K562 (cell line): ENCODE measurements around the gene RSPH10B.
"Not testable (repeated sequence)": the region's sequence is repeated elsewhere in the genome, so short reads cannot be mapped to it uniquely, and the experiment has no call there.

Experiments
- EZH2 ChIP-seq: IDR thresholded peaks from 2 replicates; pipeline ENCODE4 v1.6.1; 2012; ENCODE audit warnings: low read depth, mild to moderate bottlenecking, inconsistent platforms, low read length, borderline replicate concordance
- RBFOX2 ChIP-seq: fragments of 200-400 bp; formaldehyde crosslinking; IDR thresholded peaks from 2 replicates; pipeline ENCODE4 v1.6.1; 2017; ENCODE audit warnings: low read depth, mild to moderate bottlenecking, low read length, moderate library complexity
- TAF15 ChIP-seq: fragments of 200-400 bp; formaldehyde crosslinking; IDR thresholded peaks from 2 replicates; pipeline ENCODE4 v1.6.1; 2017; ENCODE audit warnings: mild to moderate bottlenecking, low read depth, low read length, moderate library complexity
- TAF7 ChIP-seq: fragments of 450-650 bp; IDR thresholded peaks from 2 replicates; pipeline ENCODE4 v1.6.1; 2016; ENCODE audit warnings: missing genetic modification characterization, missing compliant biosample characterization
- ZNF41 ChIP-seq: fragments of 250-450 bp; sonication (Bioruptor Pico); conservative IDR thresholded peaks from 2 replicates; pipeline ENCODE4 v1.4.0; 2020; ENCODE audit warnings: mild to moderate bottlenecking

GRCh38 chr7:5904726-5905125 is 65.8 kb downstream of the RSPH10B start:
- TF ChIP-seq RBFOX2; EZH2; TAF15; TAF7 (tag); ZNF41 (CRISPR knock-in tag): not testable (repeated sequence)
